ENCODE data around the gene TNFRSF9.
A peak's percentile ranks its signal among the peaks of the same experiment; 100 is the strongest.

TNFRSF9 gene

GRCh38 chr1:7891804-7892203, 48.8 kb downstream of the TNFRSF9 start:
- no peak for TF ChIP-seq CTCF (IDR thresholded peaks at IDR 0.05; ENCODE audit: low read depth, low read length)
- no peak overlapping the region for H3K4me3 ChIP-seq (replicated peaks in 1 of 2; ENCODE audit: low read depth in 2 of 2, low read length in 2 of 2)
- no peak for DNase-seq (ENCODE audit: low read depth in 2 of 2)

- TF ChIP-seq CTCF (IDR thresholded peaks at IDR 0.05; ENCODE audit: low read depth, low read length), result no peak
- DNase-seq (ENCODE audit: low read depth in 2 of 2), result no peak
- no peak overlapping the region for H3K4me3 ChIP-seq (replicated peaks in 1 of 2; ENCODE audit: low read depth in 2 of 2, low read length in 2 of 2)
Observed at GRCh38 chr1:7890853-7891252, 49.8 kb downstream of the TNFRSF9 start.

DNA sequence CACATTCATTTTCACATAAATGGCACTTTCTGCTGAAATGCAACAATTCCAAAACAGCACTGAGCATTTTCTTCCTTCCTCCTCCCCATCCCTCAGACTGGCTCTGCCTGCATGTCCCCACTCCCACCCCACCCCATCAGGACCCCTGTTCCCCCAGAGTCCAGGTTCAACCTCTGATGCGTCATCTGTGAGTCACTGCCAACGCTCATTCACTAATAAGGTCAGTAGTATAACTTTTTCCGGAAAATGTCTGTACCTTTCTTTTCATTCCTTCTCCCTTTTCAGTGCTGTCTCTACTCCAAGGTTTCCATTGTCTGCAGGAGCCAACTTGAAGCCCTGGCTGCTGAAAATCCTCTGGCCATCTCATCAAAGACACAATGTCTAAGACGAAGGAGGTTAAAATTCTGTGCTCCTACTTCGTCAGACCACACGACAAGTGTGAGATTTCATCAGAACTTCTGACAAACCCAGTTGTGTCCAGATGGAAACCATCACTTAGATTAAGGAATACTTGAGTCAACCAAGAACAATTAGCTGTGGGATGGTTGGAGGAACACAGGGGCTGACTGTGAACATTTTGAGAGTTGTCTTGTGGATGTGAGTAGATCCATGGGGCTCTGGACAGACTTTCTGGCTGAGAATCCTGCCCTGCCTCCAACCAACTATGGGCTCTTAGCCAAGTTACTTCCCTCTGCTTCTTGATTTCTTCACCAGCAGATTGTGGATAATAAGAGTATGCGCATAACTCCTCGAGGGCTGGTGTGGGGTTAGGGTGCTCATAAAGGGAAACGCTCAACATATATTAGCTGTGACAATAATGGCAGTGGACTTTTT, 52.2 kb downstream of the TNFRSF9 start:
- no peak for TF ChIP-seq CTCF (IDR thresholded peaks at IDR 0.05; ENCODE audit: low read depth, low read length)
- H3K4me3 ChIP-seq (replicated peaks in 1 of 2; ENCODE audit: low read depth in 2 of 2, low read length in 2 of 2), result no peak overlapping the region
- peak; percentile 74 to 94 for DNase-seq (ENCODE audit: low read depth in 2 of 2)

- TF ChIP-seq CTCF (IDR thresholded peaks at IDR 0.05; ENCODE audit: low read depth, low read length), result no peak
- DNase-seq (ENCODE audit: low read depth in 2 of 2), result peak; percentile 4 to 46
- no peak overlapping the region for H3K4me3 ChIP-seq (replicated peaks in 1 of 2; ENCODE audit: low read depth in 2 of 2, low read length in 2 of 2)
Observed at GRCh38 chr1:7886405-7886745, 54.3 kb downstream of the TNFRSF9 start.

DNA sequence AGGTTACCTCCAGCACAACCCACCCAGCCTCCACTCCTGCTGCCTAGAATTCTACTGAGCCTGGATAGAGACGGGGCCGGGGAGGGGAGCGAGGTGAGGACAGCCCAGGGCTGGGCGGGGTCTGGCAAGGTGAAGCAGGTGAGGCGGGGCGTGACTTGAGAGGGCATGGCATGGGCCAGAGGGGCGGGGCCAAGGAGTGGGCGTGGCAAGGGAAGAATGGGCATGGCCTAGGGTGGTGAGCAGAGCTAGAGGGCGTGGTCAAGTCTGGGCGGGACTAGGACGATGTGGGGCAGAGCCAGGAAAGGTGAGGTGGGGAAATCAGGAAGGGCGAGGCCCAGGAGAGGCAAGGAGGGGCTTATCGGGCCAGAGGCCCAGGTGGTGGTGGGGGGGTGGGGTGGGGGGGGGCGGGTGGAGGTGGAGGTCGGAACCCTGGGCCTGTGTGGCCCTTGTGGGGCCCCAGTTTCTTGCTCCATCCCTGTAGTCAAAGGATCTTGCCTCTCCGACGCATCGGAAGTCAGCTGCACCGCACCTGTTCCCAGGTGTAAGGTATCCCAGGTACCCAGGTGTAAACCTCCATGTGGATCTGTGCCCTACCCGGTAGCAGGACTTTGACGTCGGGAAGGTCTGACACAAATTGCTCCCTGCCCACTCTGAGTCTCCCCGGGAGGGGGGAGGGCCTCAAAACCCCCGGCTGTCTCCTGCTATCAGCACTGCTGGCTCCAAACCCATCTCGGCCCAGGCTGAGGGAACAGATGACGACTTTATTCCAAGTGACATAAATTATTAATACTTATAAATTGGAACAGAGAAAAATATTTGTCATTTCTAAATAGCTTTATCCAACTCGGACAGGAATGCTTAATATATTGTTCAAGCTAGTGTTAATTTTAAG, 54.9 kb downstream of the TNFRSF9 start:
- DNase-seq (ENCODE audit: low read depth in 2 of 2), result no peak
- TF ChIP-seq CTCF (IDR thresholded peaks at IDR 0.05; ENCODE audit: low read depth, low read length), result no peak
- H3K4me3 ChIP-seq (replicated peaks in 1 of 2; ENCODE audit: low read depth in 2 of 2, low read length in 2 of 2), result no peak overlapping the region

- TF ChIP-seq CTCF (IDR thresholded peaks at IDR 0.05; ENCODE audit: low read depth, low read length), result no peak
- no peak for DNase-seq (ENCODE audit: low read depth in 2 of 2)
- H3K4me3 ChIP-seq (replicated peaks in 1 of 2; ENCODE audit: low read depth in 2 of 2, low read length in 2 of 2), result no peak overlapping the region
Observed at GRCh38 chr1:7884757-7885156, 55.9 kb downstream of the TNFRSF9 start.

Measured in cardiac fibroblast (primary cell).